ENCODE results near the gene SLC22A3.

DNA sequence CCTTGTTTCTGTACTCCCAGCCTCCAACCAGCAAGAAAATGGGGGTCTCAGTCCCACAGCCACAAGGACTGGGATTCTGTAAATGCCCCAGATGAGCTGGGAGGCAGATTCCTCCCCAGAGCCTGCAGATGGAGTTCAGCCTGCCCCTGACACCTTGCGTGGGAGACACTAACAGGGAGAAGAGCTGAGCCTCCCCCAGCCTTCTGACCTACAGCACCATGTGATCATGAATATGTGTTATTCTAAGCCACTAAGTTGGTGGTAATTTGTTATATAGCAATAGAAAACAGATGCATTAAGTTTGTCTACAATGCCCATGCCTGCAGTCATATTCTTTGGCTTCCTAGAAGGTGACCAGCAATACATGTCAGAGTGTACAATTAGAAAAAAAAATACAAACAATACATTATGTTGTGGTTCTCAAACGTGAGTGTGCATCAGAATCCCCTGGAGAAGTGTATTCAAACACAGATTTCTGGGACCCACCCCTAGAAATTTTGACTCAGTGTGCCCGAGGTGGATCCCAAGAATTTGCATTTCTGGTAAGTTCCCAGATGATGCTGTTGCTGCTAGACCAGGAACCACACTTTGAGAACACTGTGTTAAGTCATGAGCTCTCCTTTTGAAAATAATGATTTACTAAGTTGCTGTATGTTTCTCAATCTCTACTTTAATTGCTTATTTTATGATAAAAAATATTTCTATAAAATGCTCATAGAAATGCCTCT, 39.9 kb downstream of the SLC22A3 start:
- no peak for TF ChIP-seq CTCF (conservative IDR thresholded peaks at IDR 0.05; ENCODE audit: low read length)
- TF ChIP-seq EZH2phosphoT487 (IDR thresholded peaks at IDR 0.05; ENCODE audit: borderline replicate concordance, low read depth, low read length) = no peak

All from OCI-LY7 (cell line).